ENCODE data around the gene RHEB.

Gene RHEB

GRCh38 chr7:151470711-151471110 lies 49.0 kb downstream of the RHEB start:
- DNase-seq (ENCODE audit: low read depth), result no peak

DNA sequence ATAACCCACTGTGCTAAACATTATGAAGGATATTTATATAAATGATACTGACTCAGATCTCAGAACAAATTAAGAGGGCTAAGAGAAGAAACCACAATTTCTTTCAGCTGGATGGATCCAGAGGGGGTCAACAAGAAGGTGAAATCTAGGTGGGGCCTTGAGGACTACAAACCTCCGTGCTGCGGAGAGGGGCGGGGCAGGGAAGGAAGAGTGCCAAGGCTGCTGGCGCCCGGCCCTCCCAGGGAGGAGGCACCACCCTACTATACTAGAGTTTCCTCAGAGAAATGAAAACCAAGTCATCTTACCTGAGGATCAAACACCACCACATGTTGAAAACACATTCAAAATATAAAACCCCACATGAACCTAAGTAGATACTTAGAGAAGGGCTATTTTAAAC lies 50.4 kb downstream of the RHEB start:
- no peak for DNase-seq (ENCODE audit: low read depth)

DNA sequence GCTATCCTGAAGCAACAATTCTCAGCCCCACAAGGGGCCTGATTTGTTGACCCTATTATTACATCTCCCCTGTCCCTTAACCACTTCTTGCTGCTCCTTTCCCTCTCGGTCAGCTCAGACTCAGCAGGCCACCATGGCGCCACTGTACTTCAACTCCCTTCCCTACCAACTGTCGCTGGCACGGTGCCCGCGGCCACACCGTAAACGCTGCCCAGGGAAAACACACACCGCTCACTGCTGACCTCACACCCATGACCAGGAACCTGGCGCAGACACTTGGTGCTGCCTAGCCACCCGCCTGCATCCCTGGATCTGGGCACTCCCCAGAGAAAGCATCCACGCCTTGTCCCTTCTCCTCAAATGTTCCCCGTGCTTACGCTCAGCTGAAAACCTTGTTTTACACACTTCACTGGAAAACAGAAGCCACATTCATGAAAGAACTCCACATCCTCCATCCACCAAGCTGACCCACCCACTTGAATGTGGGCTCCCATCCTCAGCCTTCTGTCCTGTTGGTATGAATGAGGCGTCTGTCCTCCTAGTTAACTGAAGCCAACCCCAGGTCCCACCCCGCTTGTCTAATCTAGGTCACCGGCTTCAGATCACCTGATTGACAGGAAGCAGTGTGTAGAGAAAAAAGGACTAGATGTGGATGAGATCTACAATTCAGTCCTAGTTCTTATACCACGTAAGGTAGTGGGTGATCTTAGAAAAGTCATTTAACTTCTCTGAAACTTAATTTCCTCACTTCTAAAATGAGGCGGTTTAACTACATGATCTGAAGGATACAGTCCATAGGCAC lies 51.3 kb downstream of the RHEB start:
- DNase-seq (ENCODE audit: low read depth), result no peak

DNA sequence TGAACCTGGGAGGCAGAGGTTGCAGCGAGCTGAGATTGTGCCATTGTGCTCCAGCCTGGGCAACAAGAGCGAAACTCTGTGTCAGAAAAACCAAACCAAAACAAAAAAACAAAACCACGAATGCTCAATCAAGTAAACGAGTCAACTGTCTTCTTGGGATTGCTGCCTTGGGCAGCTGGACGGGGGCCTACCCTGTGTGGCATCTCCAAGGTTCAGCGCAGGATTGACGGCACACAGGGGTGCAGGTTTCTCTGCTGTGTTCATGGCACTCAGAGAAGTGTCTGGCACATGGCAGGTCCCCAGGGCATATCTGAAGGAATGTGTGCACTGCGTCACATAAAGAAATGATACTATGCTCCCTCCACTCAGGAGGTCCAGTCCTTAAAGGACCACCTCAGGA lies 54.5 kb downstream of the RHEB start:
- no peak for DNase-seq (ENCODE audit: low read depth)

- DNase-seq (ENCODE audit: low read depth), result no peak
Measured at GRCh38 chr7:151462306-151462779, 57.4 kb downstream of the RHEB start.

- no peak for DNase-seq (ENCODE audit: low read depth)
Measured at GRCh38 chr7:151461942-151462230, 57.8 kb downstream of the RHEB start.

DNA sequence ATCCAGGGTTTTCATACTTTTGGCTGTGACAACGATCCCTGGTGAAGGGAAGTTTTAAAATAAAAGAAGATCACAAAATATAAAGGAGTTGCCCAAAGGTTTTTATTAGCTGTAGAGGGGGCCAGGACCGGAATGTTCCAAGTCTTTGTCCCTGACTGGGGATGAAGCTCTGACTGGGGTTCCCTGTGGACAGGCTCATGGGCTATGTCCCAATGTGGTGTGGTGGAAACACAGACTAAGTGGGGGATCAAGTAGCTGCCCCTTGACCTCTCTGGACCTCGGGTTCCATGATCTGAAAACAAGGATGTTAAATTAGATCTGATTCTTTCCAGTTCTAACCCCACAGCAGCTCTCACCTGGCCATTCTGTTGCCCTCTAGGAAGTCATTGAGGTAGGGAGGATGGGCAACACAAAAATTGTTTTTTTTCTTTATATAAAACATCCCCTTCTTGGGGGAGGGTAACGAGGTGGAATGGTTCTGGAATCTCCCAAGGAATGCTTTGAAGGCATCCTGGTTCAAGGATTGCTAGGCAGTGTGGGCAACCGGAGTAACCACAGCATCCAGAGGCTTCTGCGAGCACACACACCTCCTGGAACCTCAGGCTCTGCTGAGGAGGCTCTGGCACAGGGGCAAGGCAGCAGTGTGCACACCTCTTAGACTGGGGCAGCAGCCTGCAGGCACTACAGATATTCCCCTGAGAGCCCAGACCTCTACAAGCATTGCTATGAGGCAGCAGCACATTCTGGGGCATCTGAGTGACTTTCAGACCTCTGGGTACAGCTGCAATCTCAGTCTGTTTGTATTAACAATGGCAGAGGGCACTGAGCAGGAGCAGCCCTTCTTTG lies 58.4 kb downstream of the RHEB start:
- DNase-seq (ENCODE audit: low read depth), result no peak

DNA sequence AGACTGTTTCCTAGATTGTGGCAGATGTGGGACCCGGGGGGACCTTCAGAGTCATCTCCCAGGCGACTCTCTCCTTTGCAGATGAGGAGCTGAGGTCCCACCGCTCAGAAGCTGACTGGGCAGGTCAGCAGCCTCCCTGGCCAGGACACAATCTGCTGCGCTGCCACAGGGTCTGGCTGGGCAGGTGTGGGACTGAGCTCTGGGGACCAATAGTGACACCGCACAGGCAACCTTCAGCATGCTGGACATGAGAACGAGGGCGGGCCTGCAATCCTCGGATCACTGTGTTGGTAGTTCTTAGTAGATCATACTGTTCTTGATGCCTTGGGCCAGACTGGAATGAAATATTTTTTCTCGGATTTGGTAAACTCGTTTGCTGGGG lies 59.2 kb downstream of the RHEB start:
- DNase-seq (ENCODE audit: low read depth), result no peak

GRCh38 chr7:151459726-151460473 lies 59.8 kb downstream of the RHEB start:
- peak; percentile 91 for DNase-seq (ENCODE audit: low read depth)

DNA sequence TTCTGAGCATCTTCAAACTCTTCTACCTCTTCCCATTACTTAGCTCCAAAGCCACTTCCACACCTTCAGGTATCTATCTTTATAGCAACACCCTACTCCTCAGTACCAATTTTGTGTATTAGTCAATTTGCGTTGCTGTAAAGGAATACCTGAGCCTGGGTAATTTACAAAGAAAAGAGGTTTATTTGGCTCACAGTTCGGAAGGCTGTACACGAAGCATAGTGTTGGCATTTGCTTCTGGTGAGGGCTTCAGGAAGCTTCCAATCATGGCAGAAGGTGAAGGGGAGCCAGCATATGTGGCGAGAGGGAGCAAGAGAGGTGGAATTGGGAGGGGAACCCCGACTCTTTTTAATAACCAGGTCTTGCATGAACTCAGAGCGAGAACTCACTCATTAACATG lies 62.2 kb downstream of the RHEB start:
- no peak for DNase-seq (ENCODE audit: low read depth)

DNA sequence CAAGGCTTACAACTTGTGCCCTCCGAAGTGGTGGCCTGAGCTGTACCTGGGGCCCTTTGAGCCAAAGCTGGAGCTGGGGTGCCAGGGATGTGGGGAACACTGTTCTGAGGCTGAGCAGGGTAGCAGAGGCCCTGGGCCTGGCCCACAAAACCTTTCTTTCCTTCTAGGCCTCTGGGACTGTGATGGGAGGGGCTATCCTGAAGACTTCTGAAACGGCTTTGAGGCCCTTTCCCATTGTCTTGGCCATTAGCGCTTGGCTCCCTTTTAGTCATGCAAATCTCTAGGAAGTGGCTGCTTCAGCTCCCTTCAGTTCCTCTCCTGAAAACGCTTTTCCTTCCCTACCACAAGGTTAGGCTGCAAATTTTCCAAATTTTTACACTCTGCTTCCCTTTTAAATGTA lies 62.9 kb downstream of the RHEB start:
- DNase-seq (ENCODE audit: low read depth), result no peak

DNA sequence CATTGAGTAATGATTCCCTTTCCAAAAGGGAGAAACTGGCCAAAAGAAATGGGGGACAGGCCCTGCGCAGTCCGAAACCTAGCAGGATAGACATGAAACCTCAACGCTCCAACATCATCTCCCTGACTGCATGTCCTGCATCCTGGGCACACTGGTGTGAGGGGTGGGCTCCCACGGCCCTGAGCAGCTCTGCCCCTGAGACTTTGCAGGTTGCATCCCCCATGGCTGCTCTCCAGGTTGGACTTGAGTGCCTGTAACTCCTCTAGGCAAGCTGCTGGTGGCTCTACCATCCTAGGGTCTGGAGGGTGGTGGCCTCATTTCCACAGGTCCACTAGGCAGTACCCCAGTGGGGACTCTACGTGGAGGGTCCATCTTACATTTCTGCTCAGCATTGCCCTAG lies 63.4 kb downstream of the RHEB start:
- DNase-seq (ENCODE audit: low read depth), result no peak

DNA sequence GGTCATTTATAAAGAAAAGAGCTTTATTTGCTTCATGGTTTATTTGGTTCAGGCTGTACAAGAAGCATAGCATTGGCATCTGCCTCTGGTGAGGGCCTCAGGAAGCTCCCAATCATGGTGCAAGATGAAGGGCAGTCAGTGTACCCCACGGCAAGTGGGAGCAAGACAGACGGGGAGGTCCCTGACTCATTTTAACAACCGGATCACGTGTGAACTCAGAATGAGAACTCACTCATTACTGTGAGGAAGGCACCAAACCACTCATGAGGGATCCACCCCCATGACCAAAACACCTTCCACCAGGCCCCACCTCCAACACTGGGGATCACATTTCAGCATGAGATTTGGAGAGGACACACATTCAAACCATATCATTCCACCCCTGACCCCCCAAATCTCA lies 64.0 kb downstream of the RHEB start:
- no peak for DNase-seq (ENCODE audit: low read depth)

DNA sequence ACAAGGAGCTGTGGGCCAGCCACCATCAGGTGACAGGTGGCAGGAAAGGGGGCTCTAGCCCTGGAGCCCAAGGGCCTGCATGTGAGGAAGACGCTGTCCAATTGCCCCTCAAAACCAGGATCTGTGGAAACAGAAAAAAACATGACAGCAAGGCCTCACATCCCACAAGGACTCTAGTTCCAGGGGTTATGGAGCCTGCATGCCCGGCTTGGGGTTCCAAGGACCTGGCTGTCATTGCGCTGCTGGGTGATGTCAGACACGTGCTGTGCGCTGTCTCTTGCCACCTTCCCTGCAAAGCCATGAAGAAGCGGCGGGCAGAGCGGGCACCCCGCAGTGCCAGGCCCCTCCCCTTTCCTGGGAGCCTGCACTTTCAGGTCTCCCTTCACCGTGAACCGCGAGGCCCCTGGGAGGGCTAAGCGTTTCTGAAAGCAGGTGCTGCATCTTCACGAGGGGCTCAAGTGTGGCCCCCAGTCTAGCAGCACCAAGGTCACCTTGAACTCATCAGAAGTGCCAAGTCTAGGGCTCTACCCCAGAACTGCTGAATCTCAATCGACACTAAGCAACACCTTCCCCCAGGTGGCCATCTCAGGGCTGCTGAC lies 64.7 kb downstream of the RHEB start:
- DNase-seq (ENCODE audit: low read depth), result no peak

DNA sequence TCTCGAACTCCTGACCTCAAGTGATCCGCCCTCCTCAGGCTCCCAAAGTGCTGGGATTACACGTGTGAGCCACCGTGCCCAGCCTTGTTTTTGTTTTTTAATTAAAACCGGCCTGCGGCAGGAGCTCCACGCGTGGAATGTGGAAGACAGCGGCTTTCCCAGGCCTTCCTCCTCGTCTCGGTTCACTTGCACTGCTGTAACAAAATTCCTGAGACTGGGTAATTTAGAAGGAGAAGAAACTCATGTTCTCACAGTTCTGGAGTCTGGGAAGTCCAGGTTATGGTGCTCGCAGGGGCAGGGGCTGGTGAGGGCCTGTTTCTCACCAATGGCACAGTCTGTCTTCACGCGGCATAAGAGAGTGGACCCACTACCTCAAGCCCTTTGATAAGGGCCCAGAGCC lies 65.4 kb downstream of the RHEB start:
- DNase-seq (ENCODE audit: low read depth), result no peak

- DNase-seq (ENCODE audit: low read depth), result no peak
Measured at GRCh38 chr7:151453326-151453791, 66.3 kb downstream of the RHEB start.

DNA sequence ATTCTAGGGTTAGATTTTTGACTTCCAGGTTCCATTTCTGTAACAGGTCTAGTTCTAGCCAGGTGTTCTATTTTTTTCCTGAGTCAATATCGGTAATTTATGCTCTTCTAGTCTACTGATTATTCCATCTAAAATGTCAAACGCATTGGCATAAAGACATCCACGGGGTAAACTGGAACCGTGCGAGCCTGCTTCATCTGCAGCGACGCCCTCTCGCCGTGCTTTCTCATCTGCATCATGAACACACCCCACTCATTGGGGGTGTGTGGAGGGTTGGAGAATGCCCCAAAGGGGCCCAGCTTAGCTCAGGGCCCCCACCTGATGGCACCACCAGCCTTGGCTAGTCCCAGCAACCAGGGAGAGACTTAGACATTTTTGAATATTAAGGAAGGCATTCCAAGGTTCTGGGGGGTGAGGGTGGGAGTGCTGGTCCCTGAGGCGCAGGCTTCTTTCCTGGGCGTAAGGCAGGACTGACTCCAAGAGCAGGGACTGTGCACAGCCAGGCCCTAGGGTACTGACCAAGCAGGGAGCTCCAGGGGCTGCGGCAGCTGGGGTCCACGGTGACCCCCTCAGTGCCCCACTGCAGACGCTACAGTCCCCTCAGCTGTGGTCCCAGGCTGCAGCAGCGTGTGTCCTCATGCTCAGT lies 66.9 kb downstream of the RHEB start:
- DNase-seq (ENCODE audit: low read depth), result no peak

- no peak for DNase-seq (ENCODE audit: low read depth)
Measured at GRCh38 chr7:151451626-151452571, 67.8 kb downstream of the RHEB start.

GRCh38 chr7:151451156-151451555 lies 68.5 kb downstream of the RHEB start:
- no peak for DNase-seq (ENCODE audit: low read depth)

DNA sequence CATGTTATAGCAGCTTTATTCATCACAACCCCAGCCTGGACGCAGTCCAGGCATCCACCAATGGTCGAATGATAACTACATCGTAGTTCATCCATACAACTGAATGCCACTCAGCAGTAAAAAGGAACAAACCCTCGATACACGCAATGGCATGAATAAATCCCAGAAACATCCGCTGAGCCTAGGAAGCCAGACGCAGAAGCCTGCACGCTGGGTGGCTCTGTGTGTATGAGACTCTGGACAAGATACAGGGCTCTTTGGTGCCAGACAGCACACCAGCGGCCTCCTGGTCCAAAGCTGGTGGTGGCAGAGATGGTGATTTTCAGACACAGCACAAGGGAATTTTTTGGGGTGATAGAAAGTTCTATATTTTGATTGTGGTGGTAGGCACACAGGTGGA lies 69.7 kb downstream of the RHEB start:
- no peak for DNase-seq (ENCODE audit: low read depth)

Data from GM04504 (cell line).